HG03565 (cell line): ENCODE results near the gene CTSS.
"Not testable (repeated sequence)": the region's sequence is repeated elsewhere in the genome, so short reads cannot be mapped to it uniquely, and the experiment has no call there.

Source experiments
- ATAC-seq: cut with Tn5 transposase; IDR thresholded peaks from one replicate; pipeline ENCODE4 v1.9.1; 2021; ENCODE audit warnings: mild to moderate bottlenecking, moderate library complexity; ENCODE audit not compliant: unreplicated experiment

Gene CTSS

DNA sequence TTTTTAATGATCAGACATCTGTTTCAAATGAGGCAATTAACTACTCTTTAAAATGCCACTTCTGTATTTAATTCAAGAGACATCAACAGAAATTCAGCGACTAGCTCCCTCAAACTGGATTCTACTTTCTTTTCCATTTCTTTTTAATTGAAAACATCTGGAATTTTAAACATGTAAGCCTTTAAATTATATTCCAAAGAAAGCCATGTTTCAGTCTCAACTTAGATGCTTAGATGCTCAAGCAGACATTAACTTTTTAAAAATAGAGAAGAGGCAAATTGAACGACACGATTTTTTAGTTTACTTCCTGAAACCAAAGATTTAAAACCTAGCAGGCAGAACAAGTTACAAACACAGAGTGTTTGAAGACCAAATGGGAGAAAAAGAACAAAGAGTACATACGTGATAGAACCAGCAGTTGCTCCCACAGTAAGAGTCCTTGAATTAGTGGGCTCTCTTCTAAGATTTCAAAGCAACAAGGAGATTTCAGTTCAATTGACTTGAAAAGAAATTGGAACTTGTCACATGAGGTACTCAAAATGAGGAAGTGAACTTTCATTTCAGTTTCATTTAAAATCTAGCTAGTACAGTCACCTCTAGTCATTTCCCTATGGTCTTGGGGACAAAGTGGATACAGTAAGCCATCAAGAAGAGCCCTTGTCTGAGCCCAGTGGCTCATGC lies at the start of gene CTSS:
Gene CTSS, minus strand, starts transcription at position 483 of the 681 bp plus-strand sequence. CDS start 1,015 bp downstream, outside the sequence.
- ATAC-seq, result peak; percentile 78

- no peak for ATAC-seq
These were observed 47.6 kb upstream of the CTSS start for GRCh38 chr1:150813028-150813707.

GRCh38 chr1:150810958-150811659 lies 45.5 kb upstream of the CTSS start:
- ATAC-seq, result no peak

DNA sequence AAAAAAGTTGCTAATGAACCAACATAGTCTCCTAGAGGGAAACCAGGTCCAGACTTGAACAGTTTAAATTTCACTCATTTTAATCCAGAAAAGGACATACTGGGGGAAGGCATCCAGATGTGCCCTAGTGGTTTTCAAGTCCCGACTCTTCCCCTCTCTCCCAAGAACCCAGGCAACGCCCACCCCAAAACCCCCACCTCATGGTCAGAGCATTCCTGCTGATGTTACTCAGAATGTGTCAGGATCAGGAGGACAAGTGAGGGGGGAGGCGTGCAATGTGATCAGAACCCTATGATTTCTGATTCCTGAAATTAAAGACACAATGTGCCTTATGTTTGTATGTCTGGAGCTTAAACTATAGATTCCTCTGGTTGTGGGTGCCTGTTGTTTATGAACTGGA lies 44.1 kb upstream of the CTSS start:
- ATAC-seq, result no peak

DNA sequence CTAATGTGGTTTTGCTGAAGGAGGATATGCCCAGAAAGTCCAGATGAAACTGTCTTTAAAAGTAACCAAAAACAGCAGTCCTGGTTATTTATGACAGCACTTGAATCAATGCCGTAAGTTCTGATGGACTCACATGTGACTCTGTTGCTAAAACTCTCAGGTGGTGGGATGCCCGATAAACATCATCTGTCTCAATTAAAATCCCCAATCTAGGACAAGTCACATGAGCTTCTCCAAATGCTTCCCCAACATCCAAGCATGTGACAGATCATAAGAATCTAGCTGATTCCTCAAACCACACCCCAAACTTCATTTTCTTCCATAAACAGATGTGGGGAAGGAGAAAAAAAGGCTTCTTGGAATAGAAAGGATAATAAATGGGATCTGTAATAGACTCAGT lies 43.3 kb upstream of the CTSS start:
- ATAC-seq, result no peak

- no peak for ATAC-seq
These were observed 42.5 kb upstream of the CTSS start, which contains the start of gene CTSK for GRCh38 chr1:150808121-150808520. TSS of gene CTSK (minus strand) at chr1:150808260. CDS start at chr1:150806805, 1,455 bp downstream.

- no peak for ATAC-seq
These were observed 41.9 kb upstream of the CTSS start for GRCh38 chr1:150807249-150808023.

GRCh38 chr1:150805899-150806298 lies 40.3 kb upstream of the CTSS start:
- no peak for ATAC-seq

GRCh38 chr1:150804671-150805070 lies 39.1 kb upstream of the CTSS start:
- no peak for ATAC-seq

GRCh38 chr1:150799089-150799488 lies 33.5 kb upstream of the CTSS start:
- no peak for ATAC-seq

- ATAC-seq, result no peak
These were observed 32.9 kb upstream of the CTSS start for GRCh38 chr1:150798525-150798924.

- no peak for ATAC-seq
These were observed 30.8 kb upstream of the CTSS start for GRCh38 chr1:150796374-150796773.

GRCh38 chr1:150793778-150794177 lies 28.2 kb upstream of the CTSS start:
- ATAC-seq, result not testable (repeated sequence)

DNA sequence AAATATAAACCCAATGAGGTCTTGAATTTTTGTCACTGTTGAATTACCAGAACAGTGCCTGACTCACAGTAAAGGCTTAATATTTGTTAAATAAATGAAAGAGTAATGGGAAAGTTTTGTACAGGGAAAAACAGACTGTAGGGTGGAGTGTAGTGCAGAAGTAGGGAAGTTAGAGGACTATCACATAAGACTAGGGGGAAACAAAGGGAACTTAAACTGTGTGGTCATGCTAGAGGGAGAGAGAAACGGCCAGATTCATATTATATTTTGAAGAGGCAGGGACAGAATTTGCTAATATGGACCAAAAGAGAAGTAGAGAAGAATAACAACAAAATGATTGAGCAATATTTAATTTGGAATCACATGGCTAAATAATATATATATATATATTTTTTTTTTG lies 27.6 kb upstream of the CTSS start:
- no peak for ATAC-seq

GRCh38 chr1:150791585-150791984 lies 26.0 kb upstream of the CTSS start:
- ATAC-seq, result no peak

DNA sequence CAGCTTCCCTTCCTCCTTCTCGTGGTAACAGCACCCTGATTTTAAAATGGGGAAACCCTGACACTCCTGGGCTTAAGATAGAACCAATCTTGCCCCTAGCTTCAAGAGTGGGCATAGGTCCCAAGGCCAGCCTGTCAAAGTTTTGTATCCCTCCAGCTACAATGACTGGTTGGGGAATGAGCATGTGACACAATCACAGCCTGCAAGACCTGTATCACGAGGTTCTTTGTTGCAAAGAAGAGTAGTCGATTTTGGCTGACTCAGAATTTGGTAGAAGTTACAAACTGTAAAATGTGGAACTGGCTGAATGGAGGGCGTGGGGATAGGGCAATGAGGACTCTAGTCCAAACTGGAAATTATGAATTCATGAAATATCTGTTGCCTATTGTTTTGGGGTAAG lies 23.8 kb upstream of the CTSS start:
- no peak for ATAC-seq

GRCh38 chr1:150788946-150789345 lies 23.4 kb upstream of the CTSS start:
- ATAC-seq, result no peak

GRCh38 chr1:150787455-150787854 lies 21.9 kb upstream of the CTSS start:
- no peak for ATAC-seq

DNA sequence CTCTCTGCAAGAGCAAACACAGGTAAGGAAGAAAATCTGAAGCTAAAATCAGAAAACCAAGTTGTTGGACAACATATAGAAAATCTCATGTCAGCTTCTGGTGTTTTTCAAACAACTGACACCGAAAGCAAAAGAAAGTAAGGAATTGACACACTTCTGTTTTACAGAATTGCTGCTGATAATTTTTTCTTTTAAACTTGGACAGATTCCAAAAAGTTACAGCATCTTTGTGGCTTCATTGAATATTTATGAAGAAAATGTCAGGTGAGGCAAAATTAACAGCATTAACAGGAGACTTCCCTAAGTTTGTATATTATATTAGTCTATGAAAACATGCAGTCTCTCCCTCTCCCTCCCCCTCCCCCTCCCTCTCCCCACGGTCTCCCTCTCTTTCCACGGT lies 14.9 kb upstream of the CTSS start:
- no peak for ATAC-seq

DNA sequence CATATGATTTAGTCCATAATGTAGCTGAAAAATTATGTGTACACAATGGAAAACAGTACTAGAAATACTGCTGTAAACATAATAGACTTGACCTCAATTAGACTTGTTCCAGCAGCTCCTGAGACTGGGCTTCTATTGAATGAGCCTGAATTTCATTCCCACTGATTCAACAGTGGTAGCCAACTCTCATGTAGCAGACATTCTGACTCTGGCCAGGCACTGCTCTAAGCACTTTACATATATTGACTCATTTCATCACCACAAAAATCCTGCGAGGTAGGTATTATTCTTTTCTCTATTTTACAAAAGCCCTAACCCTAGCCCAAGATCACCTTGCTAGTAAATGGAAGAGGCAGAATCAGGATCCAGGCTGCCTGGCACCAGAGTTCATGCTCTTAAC lies 12.8 kb upstream of the CTSS start:
- ATAC-seq, result no peak

- no peak for ATAC-seq
These were observed 12.0 kb upstream of the CTSS start for GRCh38 chr1:150777544-150777943.
